Transverse colon (tissue), 4 donors: ENCODE data around the gene CEACAM6.

ENCODE experiments used
- CTCF ChIP-seq, 5 experiments: fragments of 200-600 bp in 3 of 5; fragments of 450-650 bp in 2 of 5; sonication (generic) in 3 of 5; IDR thresholded peaks; 1 replicate in 2 of 5; 2 replicates in 3 of 5; pipeline ENCODE4 v1.5.1; 2016 to 2017; ENCODE audit warnings: antibody characterized with exemption in 5 of 5, inconsistent platforms in 3 of 5, mild to moderate bottlenecking in 2 of 5, moderate library complexity in 1 of 5
- EP300 ChIP-seq: sonication (generic); formaldehyde crosslinking; IDR thresholded peaks from one replicate; pipeline ENCODE4 v1.6.1; 2017; ENCODE audit warnings: antibody characterized with exemption, low read depth
- POLR2A ChIP-seq: fragments of 450-650 bp; IDR thresholded peaks from one replicate; pipeline ENCODE4 v1.6.1; 2016; ENCODE audit warnings: antibody characterized with exemption, mild to moderate bottlenecking, moderate library complexity
- POLR2AphosphoS5 ChIP-seq, 3 donors: sonication (generic); formaldehyde crosslinking; IDR thresholded peaks; one replicate each; pipeline ENCODE4 v1.6.1; 2016; ENCODE audit warnings: antibody characterized with exemption in 3 of 3

GRCh38 chr19:41767115-41767514 lies 11.8 kb downstream of the CEACAM6 start:
- TF ChIP-seq CTCF (IDR thresholded peaks at IDR 0.05) (no peak), POLR2A (no peak), EP300 (no peak), POLR2AphosphoS5 (IDR thresholded peaks at IDR 0.05) (no peak)
